Omental fat pad (tissue), 4 donors: Measurements from ENCODE around the gene SLC9A9. TPM values are rescaled to one million over a fixed set of nuclear protein-coding genes. Genes with fewer than 3 reads are reported as not detected.

ENCODE experiments used
- ATAC-seq: fragments of 150-250 bp; one replicate; pipeline ENCODE4 v1.9.1; 2016; ENCODE audit warnings: mild to moderate bottlenecking, moderate library complexity; ENCODE audit not compliant: low FRiP score
- DNase-seq: peaks from one replicate; pipeline ENCODE4 v3.0.0-alpha.2; 2019; ENCODE audit warnings: low spot score
- total RNA-seq, 4 donors: library from RNA; depleted of rRNA; stranded (reverse); fragments of >200 nt; gene quantifications; one replicate each; pipeline ENCODE4 v1.1.0, GENCODE V29; 2016
- TF ChIP-seq, protein P1 (sequence below), 3 donors: fragments of 450-650 bp; IDR thresholded peaks; one replicate each; pipeline ENCODE4 v1.5.1; 2016 to 2017; ENCODE audit warnings: antibody characterized with exemption in 3 of 3, mild to moderate bottlenecking in 3 of 3, moderate library complexity in 2 of 3

SLC9A9 gene
- total RNA-seq, 4 donors from 2014 or later, result 15.5 to 39.6 (median 26.9) TPM

GRCh38 chr3:143551761-143552160 lies 296.5 kb downstream of the SLC9A9 start:
- TF ChIP-seq, protein P1, sequence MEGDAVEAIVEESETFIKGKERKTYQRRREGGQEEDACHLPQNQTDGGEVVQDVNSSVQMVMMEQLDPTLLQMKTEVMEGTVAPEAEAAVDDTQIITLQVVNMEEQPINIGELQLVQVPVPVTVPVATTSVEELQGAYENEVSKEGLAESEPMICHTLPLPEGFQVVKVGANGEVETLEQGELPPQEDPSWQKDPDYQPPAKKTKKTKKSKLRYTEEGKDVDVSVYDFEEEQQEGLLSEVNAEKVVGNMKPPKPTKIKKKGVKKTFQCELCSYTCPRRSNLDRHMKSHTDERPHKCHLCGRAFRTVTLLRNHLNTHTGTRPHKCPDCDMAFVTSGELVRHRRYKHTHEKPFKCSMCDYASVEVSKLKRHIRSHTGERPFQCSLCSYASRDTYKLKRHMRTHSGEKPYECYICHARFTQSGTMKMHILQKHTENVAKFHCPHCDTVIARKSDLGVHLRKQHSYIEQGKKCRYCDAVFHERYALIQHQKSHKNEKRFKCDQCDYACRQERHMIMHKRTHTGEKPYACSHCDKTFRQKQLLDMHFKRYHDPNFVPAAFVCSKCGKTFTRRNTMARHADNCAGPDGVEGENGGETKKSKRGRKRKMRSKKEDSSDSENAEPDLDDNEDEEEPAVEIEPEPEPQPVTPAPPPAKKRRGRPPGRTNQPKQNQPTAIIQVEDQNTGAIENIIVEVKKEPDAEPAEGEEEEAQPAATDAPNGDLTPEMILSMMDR (IDR thresholded peaks at IDR 0.05), result no peak
- ATAC-seq, result no peak
- no peak for DNase-seq

DNA sequence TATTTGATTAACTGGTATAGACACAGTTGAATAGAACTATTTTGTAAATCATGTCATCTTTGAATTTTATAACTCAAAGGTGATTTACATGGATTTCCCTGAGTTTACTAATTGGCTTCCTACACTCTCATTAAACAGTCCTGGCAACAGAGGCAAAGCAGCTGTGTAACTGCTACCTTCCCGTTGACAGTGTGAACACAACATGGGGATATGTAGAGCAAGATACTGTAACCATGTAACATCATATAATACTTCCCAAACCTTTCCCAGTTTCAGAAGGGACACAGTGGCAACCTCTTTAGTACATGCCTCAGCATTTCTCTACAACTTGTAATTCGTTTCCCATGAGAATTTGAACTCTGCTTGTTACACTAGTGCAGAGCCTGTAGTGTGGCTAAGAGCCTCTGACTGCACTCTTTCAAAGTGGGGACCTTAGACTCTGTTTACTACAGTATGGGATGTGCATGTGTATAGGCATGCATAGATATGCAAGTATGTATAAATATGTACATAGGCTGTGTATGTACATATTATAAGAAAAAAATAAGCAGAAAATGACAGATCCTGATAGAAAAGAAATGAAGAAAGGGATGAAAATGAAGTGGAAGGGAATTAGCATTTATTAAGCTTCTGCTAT lies 299.3 kb downstream of the SLC9A9 start:
- DNase-seq (no peak), ATAC-seq (no peak)
- TF ChIP-seq, protein P1 (IDR thresholded peaks at IDR 0.05), result no peak

DNA sequence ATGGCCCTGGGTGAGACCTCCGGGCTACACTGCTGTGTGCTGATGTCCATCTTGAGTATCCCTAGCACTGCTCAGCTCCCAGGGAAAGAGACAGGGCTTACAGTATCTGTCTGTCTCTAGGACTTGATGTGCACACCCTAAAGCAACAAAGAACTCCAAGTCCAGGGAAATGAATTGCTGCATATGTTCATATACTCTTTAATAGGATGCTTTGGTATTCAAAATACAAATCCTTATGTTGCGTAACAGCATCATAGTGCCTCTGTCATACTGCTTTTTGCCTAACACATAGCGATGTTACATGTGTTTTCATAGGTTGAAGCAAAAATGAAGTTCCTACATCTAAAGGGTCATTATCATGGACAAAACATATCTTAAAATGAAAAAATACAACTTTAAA lies 299.9 kb downstream of the SLC9A9 start:
- TF ChIP-seq, protein P1 (IDR thresholded peaks at IDR 0.05), result no peak
- DNase-seq (no peak), ATAC-seq (no peak)

DNA sequence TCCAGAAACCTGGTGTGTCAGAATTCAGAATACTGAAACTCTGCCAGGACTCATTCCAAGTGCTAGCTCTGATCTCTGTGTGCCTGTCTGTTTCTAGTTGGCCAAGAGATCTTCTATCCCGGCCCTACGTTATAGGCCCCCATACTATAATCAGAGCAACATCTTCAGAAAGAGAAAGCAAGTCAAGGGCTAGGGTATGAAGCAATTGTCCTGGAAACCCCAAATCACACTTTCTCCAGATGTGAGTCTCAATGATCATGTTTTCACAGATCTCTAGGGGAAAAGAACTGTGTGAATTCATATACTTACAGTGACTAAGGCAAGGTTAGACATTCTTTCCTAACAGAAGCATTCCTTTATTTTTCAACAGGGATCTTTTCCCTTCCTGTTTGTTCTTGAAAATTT lies 309.7 kb downstream of the SLC9A9 start:
- peak; percentile 65 for ATAC-seq
- TF ChIP-seq, protein P1 (IDR thresholded peaks at IDR 0.05), result no peak
- DNase-seq, result no peak

GRCh38 chr3:143538061-143538460 lies 310.2 kb downstream of the SLC9A9 start:
- ATAC-seq, result no peak
- no peak for DNase-seq
- TF ChIP-seq, protein P1 (IDR thresholded peaks at IDR 0.05), result no peak

GRCh38 chr3:143536817-143537535 lies 311.3 kb downstream of the SLC9A9 start:
- no peak for DNase-seq
- no peak for ATAC-seq

More at GRCh38 chr3:143536817-143537535, 311.3 kb downstream of the SLC9A9 start:
- TF ChIP-seq, protein P1 (IDR thresholded peaks at IDR 0.05), result no peak
